Upper lobe of right lung (tissue), 1 donor: ENCODE data around the gene TMCO5A. TPM values are rescaled to one million over a fixed set of nuclear protein-coding genes. Genes with fewer than 3 reads are reported as not detected.
A peak's percentile ranks its signal among the peaks of the same experiment; 100 is the strongest.

Experiments used
- ATAC-seq: fragments of 200-7000 bp; cut with Tn5 transposase; one replicate; pipeline ENCODE4 v1.9.1; 2020; ENCODE audit warnings: mild to moderate bottlenecking, moderate library complexity
- DNase-seq: peaks from one replicate; pipeline ENCODE4 v3.0.0-alpha.2; 2020
- H3K27ac ChIP-seq: fragments of 200-600 bp; one replicate; pipeline ENCODE4 v1.8.0; 2022
- H3K27me3 ChIP-seq: fragments of 200-600 bp; one replicate; pipeline ENCODE4 v1.8.0; 2022; ENCODE audit warnings: mild to moderate bottlenecking
- H3K36me3 ChIP-seq: fragments of 200-600 bp; one replicate; pipeline ENCODE4 v1.8.0; 2022
- H3K4me1 ChIP-seq: fragments of 200-600 bp; one replicate; pipeline ENCODE4 v1.8.0; 2022
- H3K4me3 ChIP-seq: fragments of 200-600 bp; one replicate; pipeline ENCODE4 v1.8.0; 2022; ENCODE audit warnings: mild to moderate bottlenecking
- H3K9me3 ChIP-seq: fragments of 200-600 bp; one replicate; pipeline ENCODE4 v1.8.0; 2022
- intact Hi-C: fragments of 100-400 bp; cut with DNase I; formaldehyde crosslinking; loops from one replicate; pipeline ENCODE4 v1.11.0; 2022
- total RNA-seq: library from RNA; stranded (reverse); fragmentation: NEBNext Ultra II Directional; extraction: Animal tissue kit (Norgen Biotek cat#: 25700); gene quantifications from one replicate; pipeline ENCODE4 v1.2.1, GENCODE V29; 2021
- TF ChIP-seq, protein P1 (sequence below): fragments of 200-600 bp; IDR thresholded peaks from one replicate; pipeline ENCODE4 v1.8.0; 2022; ENCODE audit warnings: antibody characterized with exemption
- donor health status: DM: no; HTN: yes; CAD: no; lungs with severe emphysema.

The TMCO5A gene
- total RNA-seq, 1 donor from 2014 or later: not detected

DNA sequence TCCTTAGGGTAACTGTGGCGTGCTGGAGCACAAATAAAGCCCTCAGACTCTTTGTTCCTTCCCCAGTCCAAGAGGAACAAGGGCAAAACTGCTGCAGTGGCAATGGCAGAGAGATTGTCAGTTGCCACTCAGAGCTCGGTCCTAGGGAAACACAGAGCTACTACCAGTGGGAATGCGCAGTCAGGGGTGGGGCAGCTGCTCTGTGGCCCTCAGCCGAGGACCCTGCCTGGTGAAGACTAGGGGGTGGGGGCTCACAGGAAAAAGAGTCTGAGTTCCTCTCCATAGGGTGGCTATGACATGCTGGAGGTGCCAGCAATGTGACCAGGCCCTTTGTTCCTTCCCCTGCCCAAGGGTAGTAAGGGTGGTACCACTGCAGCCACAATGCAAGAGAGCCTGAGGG, 43.8 kb downstream of the TMCO5A start:
- Histone ChIP-seq H3K27ac (no peak overlapping the region), H3K4me1 (no peaks in the 10 kb centered on the region), H3K36me3 (no peaks in the 10 kb centered on the region), H3K9me3 (no peaks in the 10 kb centered on the region), H3K27me3 (no peaks in the 10 kb centered on the region), H3K4me3 (no peak overlapping the region)
- intact Hi-C loops: no loop called here
- TF ChIP-seq, protein P1, sequence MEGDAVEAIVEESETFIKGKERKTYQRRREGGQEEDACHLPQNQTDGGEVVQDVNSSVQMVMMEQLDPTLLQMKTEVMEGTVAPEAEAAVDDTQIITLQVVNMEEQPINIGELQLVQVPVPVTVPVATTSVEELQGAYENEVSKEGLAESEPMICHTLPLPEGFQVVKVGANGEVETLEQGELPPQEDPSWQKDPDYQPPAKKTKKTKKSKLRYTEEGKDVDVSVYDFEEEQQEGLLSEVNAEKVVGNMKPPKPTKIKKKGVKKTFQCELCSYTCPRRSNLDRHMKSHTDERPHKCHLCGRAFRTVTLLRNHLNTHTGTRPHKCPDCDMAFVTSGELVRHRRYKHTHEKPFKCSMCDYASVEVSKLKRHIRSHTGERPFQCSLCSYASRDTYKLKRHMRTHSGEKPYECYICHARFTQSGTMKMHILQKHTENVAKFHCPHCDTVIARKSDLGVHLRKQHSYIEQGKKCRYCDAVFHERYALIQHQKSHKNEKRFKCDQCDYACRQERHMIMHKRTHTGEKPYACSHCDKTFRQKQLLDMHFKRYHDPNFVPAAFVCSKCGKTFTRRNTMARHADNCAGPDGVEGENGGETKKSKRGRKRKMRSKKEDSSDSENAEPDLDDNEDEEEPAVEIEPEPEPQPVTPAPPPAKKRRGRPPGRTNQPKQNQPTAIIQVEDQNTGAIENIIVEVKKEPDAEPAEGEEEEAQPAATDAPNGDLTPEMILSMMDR: no peak
- no peak for ATAC-seq
- DNase-seq: no peak

DNA sequence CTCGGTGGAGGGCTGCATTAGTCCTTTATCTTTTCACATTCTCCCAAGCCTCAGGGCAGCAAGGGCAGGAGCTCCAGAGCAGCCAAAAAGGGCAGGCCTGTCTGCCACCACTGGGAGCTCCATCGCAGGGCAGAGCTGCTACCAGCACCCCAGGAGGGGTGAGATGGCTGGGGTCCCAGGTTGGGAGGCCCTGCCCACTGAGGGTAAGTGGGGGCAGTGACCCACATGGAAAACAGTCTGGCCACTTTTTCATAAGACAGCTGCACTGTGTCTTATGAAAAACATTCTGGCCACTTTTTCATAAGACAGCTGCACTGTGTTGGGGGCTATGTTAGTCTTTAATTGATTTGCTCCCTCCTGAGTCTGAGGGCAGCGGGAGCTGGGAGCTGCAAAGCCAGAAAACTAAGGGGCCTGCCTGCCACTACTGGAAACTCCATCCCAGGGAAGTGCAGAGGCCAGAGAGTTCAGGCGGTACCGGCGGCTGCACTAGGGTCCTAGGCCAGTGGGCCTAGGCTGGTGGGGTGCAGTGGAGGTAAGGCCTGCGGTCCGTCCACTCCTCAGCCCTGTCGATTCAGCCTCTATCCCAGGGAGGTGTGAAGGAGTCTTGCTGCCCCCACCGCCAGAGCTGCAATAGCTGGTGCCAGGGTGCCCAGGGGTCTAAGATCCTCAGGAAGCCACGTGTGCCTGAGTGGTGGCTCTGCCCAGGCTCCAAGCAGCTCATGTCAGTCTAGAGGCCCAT, 45.4 kb downstream of the TMCO5A start:
- Histone ChIP-seq H3K27ac (no peak overlapping the region), H3K4me1 (no peaks in the 10 kb centered on the region), H3K4me3 (no peak overlapping the region), H3K9me3 (no peaks in the 10 kb centered on the region), H3K27me3 (no peaks in the 10 kb centered on the region), H3K36me3 (no peaks in the 10 kb centered on the region)
- DNase-seq: no peak
- peak; percentile 48 for ATAC-seq
- intact Hi-C loops: no loop called here
- TF ChIP-seq, protein P1: no peak

DNA sequence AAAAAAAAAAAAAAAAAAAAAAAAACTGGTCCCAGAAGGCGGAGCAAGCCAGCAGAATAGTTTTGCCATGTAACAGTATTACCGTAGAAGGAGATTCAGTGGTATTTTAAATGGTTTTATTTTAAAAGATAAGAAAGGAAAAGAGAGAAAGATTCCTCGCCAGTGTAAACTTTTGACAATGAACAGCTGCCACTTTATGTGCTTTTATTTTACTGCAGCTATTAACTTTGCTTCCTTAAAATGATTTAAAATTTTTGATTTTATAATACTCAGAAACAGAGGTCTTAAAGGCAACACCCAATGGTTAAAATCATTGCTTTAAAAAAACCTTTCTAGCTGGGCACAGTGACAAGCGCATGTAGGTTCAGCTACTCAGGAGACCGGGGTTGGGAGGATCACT, 46.8 kb downstream of the TMCO5A start:
- H3K4me3 ChIP-seq: no peak overlapping the region
- H3K27me3 ChIP-seq: no peaks in the 10 kb centered on the region
- DNase-seq (no peak), ATAC-seq (no peak)
- no peaks in the 10 kb centered on the region for H3K9me3 ChIP-seq
- H3K4me1 ChIP-seq: no peaks in the 10 kb centered on the region
- H3K36me3 ChIP-seq: no peaks in the 10 kb centered on the region
- intact Hi-C loops: no loop called here
- no peak overlapping the region for H3K27ac ChIP-seq
- TF ChIP-seq, protein P1: no peak

DNA sequence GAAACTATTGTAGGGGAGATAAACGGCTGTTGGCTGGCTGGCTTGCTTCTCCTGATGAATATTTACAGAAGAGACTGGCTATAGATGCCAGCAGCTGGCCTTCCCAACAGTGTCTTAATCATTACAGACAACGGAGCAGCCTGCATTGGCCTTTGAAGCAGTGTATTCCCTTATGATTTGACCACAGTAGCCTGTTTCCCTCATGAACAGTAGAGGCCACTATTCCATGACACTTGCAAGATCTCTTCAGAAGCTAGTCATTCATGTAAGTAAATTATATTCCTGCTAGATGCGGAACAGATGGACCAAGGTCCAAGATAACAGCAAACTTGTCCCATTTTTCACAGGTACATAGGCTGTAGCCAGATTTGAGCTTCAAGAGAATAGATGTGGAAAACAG, 47.3 kb downstream of the TMCO5A start:
- intact Hi-C loops: no loop called here
- H3K4me3 ChIP-seq: no peak overlapping the region
- no peaks in the 10 kb centered on the region for H3K27me3 ChIP-seq
- no peaks in the 10 kb centered on the region for H3K9me3 ChIP-seq
- ATAC-seq: peak; percentile 58
- H3K4me1 ChIP-seq: no peaks in the 10 kb centered on the region
- no peak overlapping the region for H3K27ac ChIP-seq
- no peak for DNase-seq
- H3K36me3 ChIP-seq: no peaks in the 10 kb centered on the region
- TF ChIP-seq, protein P1: peak; percentile 39

DNA sequence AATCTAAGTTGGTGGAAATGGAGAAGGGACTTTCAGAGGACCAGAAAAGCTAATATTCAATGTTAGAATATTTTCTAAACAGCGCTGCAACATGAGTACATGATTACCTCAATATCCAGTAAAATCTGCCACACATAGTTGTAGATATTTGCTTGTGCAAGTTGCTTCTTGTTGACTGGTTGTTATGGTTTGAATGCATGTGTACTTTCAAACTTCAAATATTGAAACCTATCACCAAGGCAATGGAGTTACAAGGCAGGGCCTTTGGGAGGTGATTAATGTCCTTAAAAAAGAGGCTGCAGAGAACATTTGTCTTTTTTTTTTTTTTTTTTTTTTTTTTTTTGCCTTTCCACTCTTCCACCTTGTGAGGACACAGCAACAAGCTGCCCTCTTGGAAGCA, 49.9 kb downstream of the TMCO5A start:
- no peak overlapping the region for H3K4me3 ChIP-seq
- peaks cover 8% of the 10 kb centered on the region for H3K9me3 ChIP-seq
- H3K36me3 ChIP-seq: no peaks in the 10 kb centered on the region
- H3K27me3 ChIP-seq: no peaks in the 10 kb centered on the region
- TF ChIP-seq, protein P1: no peak
- no peak overlapping the region for H3K27ac ChIP-seq
- DNase-seq (no peak), ATAC-seq (no peak)
- no peaks in the 10 kb centered on the region for H3K4me1 ChIP-seq
- intact Hi-C loops: no loop called here
